HG02852 (cell line): Measurements from ENCODE around the gene PPP1R10.
"Not testable (repeated sequence)": the region's sequence is repeated elsewhere in the genome, so short reads cannot be mapped to it uniquely, and the experiment has no call there.

ENCODE experiments used
- ATAC-seq: cut with Tn5 transposase; IDR thresholded peaks from one replicate; pipeline ENCODE4 v1.9.1; 2021; ENCODE audit warnings: mild to moderate bottlenecking, moderate library complexity; ENCODE audit not compliant: unreplicated experiment

PPP1R10 gene

GRCh38 chr6:30616811-30617564, at the start of gene PPP1R10:
Gene PPP1R10, minus strand, starts transcription at chr6:30617243. Its CDS starts 7,299 bp downstream, at chr6:30609944.
- peak; percentile 79 for ATAC-seq

GRCh38 chr6:30666300-30666699, 49.3 kb upstream of the PPP1R10 start:
- not testable (repeated sequence) for ATAC-seq

DNA sequence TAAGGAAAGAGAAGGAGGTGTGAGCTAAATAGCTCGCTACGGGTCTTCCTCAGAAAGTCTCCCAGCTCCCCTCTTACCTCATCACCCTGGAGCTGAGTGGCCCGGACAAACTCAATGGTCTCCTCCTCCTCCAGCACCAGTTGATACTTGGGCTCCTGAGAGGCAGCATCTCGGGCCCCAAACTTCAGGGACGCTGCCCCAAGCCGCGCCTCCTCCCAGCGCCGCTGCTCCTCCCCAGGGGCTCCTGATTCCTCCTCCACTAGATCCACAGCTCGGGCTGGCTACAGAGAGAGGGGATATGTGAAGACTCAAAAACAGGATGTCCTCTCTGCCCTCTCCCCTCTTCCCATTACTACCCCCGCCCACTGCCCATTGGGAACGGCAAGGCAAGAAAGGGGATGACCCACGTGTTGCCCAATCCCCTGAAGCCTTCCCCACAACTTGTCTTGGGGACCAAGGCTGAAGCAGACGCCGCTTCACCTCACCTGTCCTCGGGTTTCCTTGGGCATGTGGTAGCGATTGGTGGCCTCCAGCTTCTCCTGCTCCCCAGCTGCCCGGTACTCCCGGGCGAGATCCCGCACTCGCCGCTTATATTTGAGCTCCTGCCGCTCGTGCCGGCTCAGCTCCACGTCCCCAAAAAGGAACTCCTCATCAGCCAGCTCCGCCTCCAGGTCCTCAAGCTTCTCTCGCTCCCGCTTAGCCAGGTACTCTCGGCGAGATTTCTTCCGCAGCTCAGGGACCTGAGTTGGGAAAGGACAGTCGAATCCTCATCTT, 48.1 kb upstream of the PPP1R10 start:
- ATAC-seq, result no peak

GRCh38 chr6:30657922-30658321, 40.9 kb upstream of the PPP1R10 start:
- not testable (repeated sequence) for ATAC-seq

DNA sequence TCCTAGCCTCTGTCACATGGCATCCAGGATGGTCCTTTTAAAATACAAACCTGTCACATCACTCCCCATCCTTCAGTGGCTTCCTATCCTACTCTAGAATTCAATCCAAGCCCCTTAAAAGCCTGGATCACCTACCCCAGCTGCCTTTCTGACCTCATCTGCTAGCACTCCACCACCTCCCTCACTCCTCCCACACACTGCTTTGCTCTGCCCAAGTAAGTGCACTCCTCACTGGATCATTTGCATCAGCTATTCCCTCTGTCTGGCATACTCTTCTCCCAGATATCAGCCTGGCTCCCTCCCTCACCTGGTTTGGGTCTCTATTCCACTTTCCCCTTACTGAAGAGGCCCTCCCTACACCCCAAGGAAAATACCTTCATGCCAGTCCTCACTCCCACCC, 40.4 kb upstream of the PPP1R10 start:
- ATAC-seq, result no peak

- no peak for ATAC-seq
Observed at GRCh38 chr6:30656513-30656912, 39.5 kb upstream of the PPP1R10 start.

GRCh38 chr6:30655743-30656094, 38.7 kb upstream of the PPP1R10 start:
- no peak for ATAC-seq

DNA sequence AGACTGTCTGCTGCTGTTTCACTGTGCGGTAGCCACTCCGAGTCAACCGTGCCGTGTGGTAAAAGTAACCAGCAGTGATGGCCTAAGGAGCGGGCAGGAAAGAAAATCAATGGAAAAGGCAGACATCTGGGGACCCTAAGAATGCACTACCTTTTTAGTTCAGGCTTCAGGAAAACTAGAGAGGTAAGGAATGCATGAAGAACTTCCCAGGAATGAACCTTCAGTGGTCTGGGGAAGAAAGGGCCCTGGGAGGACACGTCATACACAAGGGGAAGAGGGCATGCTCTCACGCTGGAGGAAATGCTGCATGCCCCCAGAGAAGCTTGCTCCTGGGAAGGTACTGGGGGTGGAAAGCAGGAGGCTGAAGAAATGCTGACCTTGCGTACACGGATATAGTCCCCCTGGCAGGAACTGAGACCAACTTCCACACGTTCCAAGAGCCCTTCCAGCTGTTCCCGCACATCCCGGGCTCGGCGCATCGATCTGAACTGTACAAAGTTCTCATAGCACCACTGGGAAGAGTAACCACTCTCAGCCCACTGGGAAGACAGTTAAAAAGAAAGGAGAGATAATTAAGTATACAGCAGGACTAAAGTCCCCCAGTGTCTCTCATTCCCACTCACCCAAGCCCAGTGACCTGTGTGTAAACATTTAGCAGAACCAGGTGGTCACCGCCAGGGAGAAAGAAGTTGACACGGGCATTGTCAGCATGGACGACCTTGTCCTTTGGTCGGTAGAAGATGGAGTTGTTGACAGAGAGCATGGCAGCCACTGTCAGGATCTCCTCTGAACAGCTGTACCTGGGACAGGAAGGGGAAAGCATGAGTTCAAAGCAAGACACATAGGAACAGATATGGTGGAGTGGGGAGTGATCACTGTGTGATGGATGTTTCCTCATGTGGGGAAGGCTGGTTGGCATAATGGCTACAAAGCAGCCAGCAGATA, 38.0 kb upstream of the PPP1R10 start:
- ATAC-seq, result no peak

DNA sequence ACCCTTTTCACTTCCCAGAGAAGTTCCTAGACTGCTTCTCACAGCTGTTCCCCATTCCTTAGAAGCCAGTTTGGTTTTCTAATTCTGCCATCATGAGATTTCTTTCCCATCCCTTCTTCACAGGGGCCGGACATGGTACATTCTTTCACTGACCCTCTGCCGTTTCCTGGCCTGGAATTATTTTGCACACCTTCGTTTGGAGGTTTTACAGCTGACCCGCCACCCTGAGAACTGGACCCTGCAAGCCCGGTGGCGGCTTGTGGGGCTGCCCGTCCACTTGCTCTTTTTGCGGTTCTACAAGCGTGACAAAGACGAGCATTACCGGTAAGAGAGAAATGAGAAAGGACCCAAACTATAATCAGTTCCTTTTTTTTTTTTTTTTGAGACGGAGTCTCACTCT, 34.1 kb upstream of the PPP1R10 start:
- ATAC-seq, result no peak

DNA sequence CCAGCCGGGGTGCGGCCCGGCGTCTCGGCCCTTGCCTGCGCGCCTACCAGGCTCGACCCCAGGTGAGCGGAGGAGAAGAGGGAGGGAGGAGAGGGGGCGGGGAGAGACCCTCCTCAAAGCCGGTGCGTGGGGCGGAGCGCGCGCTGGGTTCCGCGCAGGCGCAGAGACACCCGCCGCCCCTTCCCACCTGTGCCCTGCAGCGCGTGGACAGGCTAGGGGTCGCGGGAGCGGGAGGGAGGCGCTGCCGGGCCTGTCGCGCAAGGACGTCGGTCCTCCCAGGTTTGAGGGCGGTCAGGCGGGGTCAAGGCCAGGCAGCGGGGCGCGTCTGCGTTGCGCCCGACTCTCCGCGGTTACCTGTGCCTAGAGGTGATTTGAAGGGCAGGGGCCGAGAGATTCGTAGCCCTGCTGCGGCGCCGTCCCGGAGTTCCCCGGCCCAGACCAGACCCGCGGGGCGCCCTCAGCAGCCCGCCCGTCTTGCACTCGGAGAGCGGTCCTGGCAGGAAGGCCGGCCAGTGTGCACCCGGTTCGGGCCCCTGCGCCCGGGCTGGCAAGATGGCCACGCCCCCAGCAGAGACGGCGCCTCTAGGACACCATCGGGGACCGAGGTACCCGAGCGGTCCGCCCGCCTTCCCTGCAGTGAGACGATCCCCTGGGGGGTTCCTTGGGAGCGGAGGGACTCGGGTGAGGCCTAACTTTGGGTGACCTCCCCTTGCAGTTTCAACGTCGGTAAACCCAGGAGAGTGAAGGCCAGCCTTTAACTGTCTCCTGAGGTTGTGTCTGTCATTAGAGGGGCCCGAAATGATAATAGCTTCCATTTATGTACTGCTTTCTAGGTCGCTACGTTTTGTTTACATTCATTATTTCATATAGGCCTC, 30.4 kb upstream of the PPP1R10 start:
- ATAC-seq, result peak; percentile 62

DNA sequence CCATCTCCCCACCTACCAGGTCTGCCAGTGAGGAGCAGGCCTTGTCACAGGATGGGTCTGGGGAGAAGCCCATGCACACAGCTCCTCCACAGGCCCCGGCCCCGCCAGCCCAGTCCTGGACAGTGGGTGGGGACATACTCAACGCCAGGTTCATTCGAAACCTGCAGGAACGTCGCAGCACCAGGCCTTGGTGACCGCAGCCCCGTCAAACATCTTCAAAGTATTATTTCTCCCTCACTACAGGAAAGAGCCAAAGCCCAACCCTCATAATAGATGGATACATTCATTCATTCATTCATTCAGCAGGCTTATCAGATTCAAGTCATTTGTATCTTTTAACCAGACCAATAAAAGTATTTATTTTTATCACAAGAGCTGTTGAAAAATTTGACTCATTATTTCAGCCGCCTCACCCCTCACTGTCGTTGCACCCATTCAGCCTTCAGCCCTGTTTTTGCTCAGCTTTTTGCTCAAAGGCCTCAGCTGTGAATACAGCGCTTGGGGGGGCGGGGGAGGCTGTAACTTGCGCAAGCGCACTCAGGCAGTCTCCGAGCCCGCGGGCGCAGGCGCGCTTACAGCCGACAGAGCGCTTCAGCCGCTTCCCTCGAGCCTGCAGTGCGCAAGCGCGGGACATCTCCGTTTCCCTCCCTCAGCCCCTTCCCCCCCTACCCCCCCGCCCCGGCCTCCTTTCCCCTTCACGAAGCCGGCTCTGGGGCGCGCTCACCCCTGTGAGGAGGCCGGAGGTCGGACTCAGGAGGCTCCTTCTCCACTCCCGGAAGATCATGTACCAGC, 29.6 kb upstream of the PPP1R10 start, which contains the start of gene C6orf136:
C6orf136 (plus strand) TSS at position 684 of the 792 bp plus-strand sequence; CDS start at position 783, 99 bp downstream.
- peak; percentile 47 for ATAC-seq

GRCh38 chr6:30645989-30646388, 28.9 kb upstream of the PPP1R10 start:
- no peak for ATAC-seq

DNA sequence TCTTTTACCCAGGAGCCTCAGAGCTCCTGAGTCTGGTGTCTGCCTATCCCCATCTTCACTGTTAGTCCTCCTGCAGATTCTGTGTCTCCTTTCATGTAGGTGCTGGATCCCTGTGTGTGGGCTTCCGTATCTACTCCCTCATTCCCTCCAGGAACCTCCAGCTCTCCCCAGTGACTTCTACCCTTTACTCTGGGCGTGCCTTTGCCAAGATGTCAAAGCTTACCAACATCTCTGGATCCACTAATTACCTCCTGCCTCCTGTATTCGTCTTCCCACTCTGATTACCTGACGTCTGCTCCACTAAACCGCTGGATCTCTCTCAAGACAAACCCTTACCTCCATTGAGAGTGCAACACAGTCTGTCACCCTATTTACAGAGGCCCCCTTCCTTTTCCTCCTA, 27.7 kb upstream of the PPP1R10 start:
- ATAC-seq, result no peak

DNA sequence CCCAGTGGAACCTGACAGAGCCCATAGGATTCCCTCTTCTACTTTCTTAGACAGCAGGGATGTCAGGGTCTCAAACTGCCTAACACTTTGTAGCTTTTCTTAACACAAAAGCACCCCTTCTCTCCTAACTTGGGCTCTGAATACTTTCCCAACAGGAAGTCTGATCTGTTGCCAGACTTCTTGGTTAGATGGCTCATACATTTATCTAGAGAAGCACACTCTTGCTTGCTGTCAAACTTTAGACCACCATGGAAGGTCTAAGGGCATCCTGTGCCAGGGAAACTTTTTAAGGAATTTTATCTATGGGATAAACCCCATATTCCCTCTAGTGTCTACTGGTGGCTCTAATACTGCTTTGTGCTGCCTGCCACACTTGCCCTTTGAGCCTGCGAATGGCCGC, 26.6 kb upstream of the PPP1R10 start:
- no peak for ATAC-seq

DNA sequence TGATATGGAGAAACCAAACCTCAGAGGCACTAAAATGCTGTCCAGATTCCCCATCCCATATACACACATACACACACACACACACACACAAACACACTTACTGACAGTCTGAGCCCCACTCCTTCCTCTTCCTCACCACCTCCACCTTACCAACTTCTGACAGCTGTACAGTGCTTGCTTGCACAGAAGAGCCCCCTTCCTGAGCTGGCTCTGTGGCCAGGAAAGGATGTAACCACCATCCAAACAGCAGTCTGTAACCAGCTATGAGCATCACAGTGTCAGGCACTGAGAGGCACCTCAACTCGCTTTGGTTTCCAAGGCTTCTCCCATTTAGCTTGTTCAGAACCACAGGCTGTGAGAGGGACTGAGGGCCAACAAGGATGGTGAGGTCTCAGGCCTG, 24.0 kb upstream of the PPP1R10 start:
- ATAC-seq, result no peak

DNA sequence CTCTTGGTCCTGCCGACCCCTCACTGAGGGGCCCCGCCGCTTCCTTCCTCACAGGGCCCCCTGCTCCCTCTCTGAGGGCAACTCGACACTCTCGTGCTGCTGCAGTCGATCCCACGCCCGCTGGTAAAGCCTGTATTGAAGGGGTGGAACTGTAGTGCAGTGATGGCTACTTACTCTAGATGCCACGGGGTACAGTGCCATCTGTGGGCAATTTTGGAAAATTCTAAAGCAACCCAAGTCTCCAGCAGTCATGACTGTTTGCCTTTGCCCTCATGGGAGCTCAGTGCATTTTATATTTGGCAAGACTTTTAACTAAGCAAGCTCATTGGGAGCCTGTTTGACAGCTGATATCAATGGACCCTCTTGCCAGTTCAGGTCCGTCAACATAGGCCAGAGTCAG, 23.4 kb upstream of the PPP1R10 start:
- no peak for ATAC-seq

DNA sequence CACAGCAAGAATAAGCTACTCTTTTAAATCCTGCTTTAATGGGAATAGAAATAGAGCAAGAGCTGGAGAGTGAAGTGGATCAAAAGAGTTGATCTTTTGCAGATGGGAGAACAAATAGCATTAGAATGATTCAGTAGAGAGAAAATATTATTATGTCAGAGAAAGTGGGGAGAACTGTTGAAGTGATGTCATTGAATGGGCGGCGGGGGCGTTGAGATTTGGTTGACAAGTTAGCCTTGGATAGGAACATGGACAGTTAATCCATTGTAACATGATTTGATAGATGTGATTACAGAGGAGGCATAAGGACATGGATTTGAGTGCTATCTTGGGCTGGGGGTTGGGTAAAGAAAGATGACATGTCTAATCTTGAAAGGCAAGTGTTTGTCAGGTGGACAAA, 18.8 kb upstream of the PPP1R10 start:
- ATAC-seq, result no peak

DNA sequence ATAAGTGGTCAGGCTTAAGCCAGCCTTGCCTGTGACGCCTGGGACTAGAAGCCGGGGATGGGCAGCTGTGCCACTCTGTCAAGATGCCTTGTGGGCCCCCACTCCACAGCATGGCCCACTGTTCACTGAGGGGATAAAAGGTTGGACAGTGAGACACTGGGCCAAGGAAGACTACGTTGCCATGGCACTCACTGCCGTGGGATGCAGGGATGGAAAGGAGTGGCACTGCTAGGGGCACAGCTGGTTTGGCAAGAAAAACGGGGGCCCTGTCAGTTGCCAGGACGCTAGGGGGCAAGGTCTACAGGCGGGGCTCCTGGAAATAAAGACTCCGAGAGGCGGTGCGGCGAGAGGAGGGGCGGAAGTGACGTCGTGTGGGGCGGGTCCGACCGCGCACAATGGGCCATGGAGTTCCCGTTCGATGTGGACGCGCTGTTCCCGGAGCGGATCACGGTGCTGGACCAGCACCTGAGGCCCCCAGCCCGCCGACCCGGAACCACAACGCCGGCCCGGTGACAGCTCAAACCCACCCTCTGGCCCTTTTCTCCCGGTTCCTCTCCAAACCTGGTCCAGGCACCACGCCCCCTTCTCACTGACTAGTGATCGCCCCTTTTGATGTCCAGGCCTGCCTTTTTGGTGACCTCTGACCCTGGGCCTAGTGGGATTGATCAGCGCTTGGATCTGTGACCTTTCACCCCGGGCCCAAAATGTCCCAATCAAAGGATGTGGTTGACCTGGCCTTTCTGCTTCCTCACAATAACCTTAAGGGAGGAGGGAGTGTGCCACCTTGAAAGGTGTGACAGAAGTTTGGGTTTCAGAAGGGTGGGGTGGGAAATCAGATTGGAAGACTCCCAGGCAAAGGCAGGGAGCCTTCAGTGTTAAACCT, 9.7 kb upstream of the PPP1R10 start, which contains the start of gene ATAT1:
ATAT1 (plus strand) TSS at position 391 of the 883 bp plus-strand sequence.
- peak; percentile 90 for ATAC-seq
